ENCODE data around the gene NME4.

DNA sequence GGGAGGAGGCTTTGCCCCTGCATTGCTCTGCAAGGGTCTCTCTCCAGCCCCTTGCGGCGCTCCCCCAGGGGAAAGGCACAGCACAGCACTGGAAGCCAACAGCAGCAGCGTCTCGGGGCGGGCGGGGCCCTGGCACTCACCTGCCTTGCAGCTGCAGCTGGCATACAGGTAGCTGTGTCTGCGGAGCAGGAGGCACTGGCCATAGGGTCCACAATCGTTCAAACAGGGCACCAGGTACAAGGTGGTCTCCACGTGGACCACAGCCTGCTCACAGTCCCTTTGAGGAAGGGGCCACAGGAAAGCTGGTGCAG, 22.4 kb upstream of the NME4 start:
- TF ChIP-seq POLR2A (IDR thresholded peaks at IDR 0.05; ENCODE audit: low read length) (no peak), GATA1 (IDR thresholded peaks at IDR 0.05; ENCODE audit: low read depth, low read length) (no peak)
